ENCODE measurements around the gene PIKFYVE.

DNA sequence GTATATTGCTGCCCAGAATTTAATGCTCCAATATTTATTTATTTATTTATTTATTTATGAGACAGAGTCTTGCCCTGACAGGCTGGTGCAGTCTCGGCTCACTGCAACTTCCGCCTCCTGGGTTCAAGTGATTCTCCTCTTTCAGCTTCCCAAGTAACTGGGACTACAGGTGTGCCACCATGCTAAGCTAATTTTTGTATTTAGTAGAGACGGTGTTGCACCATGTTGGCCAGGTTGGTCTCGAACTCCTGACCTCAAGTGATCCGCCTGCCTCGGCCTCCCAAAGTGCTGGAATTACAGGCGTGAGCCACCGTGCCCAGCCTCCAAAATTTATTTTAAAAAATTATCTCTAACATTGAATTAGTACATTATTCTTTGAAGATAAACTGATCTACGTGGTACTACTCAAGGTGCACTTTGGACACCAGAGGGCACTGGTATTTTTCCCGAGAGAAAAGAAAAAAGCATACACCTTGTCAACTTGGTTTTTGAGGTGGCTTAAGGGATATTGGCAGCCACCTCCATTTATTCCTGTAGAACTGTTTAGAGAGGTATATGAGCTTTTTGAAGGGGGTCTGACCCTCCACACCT lies 9.8 kb upstream of the PIKFYVE start:
- TF ChIP-seq, protein P1, sequence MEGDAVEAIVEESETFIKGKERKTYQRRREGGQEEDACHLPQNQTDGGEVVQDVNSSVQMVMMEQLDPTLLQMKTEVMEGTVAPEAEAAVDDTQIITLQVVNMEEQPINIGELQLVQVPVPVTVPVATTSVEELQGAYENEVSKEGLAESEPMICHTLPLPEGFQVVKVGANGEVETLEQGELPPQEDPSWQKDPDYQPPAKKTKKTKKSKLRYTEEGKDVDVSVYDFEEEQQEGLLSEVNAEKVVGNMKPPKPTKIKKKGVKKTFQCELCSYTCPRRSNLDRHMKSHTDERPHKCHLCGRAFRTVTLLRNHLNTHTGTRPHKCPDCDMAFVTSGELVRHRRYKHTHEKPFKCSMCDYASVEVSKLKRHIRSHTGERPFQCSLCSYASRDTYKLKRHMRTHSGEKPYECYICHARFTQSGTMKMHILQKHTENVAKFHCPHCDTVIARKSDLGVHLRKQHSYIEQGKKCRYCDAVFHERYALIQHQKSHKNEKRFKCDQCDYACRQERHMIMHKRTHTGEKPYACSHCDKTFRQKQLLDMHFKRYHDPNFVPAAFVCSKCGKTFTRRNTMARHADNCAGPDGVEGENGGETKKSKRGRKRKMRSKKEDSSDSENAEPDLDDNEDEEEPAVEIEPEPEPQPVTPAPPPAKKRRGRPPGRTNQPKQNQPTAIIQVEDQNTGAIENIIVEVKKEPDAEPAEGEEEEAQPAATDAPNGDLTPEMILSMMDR (IDR thresholded peaks at IDR 0.05; ENCODE audit: insufficient read depth, low read depth, low read length), result no peak
- TF ChIP-seq EZH2 (IDR thresholded peaks at IDR 0.05; ENCODE audit: insufficient read depth, low read length), result no peak

Data from astrocyte (in vitro differentiated cells and primary cell).